OCI-M2 (cell line): Measurements from ENCODE around the gene EPHA10.

Source experiments
- DNase-seq: peaks from one replicate; lab custom pipeline; 2025; ENCODE audit not compliant: unreplicated experiment; lab: John Stamatoyannopoulos, UW

The EPHA10 gene

DNA sequence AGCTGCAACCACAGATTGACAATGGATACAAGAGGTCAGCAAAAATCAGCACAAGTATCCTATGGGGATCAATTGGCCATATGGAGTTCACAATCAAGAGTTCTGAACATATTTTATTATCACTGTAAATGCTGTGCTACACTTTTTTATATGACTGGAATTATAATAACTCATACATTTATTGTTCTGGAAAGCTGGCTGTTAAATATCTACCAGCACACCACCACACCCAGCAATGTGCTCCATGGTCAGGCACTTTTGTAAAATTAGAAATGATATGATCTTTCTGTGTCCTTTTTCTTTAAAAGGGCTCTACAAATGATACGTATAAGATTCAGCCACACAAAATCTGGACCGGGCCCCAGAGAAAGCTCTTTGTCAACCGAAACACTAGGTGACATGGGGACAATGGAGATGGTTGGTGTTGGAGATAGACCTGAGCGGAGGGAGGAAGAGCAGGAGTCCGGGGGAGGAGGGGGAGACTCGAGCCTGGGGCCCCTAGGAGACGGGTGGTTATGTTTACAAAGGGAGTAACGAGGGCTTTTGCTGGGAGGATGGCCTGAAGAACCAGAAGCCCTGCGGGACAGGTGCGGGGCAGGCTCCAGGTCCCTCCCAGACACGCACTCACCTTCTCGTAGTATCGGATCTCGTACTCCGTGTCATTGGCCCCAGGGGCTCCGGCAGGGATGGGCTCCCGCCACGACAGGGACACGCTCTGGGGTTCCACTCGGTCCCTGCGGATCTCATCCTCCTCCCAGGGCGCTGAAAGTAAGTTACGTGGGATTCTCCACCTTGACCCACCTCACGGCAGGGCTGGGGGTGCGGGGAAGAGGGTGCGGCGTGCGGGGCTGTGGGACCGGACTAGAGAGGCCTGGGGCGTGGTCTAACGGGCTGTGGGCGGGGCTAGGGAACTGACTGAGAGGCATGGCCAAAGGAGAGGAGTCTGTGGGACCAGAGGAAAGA is 30.0 kb downstream of the EPHA10 start:
- DNase-seq: no peak

DNA sequence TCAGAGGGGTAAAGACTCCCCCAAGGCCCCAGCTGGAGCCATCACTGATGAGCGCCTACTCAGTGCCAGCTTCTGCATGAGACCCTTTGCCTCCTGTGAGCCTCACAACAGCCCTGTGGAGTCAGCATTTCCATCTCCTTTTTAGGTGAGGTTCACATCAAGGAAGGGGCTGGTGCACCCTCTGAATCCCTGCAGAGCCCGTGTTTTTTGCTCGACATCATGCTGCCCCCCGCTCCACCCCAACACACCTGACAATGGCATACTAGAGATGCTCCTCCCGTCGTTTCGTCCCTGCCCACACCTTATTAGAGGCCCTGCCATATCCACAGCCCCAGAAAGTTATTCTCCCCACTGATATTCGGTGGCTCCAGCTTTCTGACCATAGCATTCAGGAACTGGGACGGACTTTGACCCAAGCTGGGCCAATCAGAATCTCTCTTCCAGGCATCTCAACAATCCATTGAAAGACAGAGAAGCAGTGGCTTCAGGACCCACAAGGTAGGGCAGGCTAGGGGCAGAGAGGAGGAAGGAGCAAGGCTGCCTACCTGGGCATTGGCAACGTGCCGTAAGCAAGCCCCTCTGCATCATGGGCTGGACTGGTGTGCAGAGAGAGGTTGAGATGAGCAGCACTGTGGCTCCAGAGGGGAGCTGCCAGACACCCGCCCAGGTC is 32.7 kb downstream of the EPHA10 start:
- DNase-seq: no peak

DNA sequence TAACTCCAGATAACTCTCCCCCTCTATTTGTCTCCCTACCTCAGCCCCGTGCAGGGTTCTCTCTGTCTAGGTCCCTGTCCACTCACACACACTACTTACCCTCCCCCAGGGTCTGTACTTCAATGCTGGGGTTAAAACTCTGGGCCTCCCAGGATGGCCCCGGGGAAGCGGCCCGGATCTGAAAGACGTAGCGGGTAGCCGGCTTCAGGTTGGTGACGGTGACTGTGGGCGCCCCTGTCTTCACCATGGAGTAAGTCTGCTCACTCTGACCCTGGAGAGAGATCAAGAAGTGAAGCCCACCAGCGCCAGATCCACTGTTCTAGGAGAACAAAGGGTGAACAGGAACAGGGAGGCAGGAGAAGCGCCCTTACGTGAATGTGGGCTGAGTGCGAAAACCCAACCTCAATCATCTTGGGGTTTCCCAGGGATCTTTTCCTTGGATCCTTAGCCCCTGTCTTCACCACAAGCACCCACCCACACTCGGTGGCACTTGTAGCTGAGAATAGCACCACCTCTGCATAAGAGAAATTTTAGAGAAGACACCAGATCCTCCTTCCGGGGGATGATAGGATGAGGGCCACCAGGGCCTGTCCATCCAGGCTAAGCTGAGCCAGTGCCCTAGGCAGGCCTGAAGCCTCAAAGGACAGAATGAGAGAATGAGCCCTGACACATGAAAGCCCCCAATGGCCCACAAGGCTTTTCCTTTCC is 33.5 kb downstream of the EPHA10 start:
- no peak for DNase-seq

DNA sequence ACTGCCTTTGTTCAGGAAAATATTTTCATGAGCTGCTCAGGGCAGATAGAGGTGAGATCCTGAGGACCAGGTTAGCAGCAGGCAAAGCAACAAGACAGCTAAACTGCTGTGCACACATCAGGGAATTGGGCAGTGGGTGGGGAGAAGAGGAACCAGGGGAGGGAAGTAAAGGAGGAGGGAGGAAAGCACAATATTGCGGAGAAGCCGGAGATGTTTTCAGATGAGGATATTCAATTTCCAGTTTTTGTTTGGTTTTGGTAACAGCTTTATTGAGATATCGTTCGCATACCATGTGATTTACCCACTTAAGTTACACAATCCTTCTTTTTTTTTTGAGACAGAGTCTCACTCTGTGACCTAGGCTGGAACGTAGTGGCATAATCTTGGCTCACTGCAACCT is 34.5 kb downstream of the EPHA10 start:
- no peak for DNase-seq

DNA sequence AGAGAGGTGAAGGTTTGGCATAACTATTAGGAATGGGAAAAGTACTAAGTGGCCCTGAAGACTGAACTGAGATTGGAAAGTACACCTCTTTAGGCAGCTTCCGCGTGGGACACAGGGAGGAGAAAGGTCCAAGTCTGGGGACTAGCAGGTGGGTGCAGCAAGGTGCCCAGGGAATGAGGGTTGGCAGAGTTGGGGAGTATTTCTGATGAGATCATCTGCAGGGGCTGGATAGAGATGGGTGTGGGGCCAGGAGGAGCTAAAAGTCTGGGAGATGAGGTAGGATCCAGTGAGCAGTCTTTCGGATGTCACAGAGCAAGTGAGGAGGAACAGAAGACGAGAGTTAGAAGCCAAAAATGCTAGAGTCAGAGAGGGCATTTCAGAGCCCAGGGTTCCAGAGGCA is 36.5 kb downstream of the EPHA10 start:
- DNase-seq: no peak

DNA sequence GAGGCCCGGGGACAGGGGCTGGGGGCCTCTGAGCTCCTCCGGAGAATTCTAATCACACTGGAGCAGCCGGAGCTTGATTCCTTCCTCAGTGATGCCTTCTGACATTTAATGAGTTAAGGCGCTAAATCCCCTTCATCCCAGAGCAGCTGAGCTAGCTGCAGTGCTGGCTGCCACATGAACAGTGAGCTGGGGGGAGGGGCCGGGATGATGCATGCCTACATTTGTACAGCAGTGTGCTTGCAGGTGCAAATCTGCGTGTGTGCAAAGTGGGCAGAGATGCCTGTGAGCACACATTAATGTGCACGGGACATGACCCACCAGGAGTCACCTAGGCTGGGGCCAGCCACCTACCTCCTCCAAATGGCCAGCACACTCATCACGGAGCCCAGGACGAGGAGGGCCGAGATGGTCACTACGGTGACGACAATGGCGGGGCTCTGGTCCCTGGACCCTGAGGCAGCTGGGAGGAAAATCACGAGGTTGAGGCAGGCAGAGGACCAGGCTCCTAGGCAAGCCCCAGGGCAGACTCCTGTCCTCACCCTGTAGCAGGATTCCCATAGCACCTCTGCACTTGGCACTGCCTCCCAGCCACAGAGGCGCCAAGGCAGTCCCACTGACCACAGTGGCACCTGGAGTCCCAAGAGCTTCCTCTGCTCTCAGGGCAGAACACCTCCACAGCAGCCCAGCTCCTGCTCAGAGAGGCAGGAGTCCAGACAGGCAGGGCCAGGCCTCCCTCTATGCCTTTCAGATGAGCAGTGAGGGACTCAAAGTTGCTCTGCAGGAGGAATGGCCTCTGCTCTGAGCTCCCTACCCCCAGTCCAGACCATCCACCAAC is 38.0 kb downstream of the EPHA10 start:
- no peak for DNase-seq

DNA sequence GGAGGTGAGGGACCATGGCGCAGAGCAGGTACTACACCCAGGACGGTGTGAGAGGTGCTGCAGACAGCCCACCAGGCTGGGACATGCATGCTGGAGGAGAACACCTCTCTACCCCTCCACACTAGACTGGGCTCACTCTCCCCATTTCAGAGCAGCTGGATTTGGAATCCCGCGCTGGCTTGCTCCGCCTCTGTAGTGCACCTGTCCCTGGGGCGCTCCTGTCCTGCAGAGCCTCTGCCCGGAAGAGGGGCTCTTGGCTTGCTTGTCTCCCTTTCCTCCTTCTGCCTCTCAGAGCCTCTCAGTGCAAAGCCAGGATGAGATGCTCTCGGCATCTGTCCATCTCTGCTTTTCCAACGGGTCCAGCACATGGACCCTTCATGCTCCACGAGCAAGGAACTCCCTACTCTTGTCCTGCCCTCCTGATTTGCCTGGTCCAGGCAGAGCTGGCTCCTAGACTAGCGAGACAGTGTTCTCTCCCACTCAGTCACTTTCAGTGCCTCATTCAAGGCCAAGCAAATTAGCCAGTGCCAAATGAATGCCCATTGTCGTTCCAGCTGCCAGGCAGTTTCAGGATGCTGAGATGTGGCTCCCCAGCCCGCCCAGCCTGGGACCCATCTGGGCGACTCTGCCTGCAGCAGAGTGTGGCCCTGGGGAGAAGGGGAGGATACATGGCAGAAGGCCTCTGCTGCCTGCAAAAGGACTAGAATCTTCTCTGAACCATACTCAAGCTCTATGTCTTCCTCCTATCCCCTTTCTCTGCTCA is 38.9 kb downstream of the EPHA10 start:
- no peak for DNase-seq

DNA sequence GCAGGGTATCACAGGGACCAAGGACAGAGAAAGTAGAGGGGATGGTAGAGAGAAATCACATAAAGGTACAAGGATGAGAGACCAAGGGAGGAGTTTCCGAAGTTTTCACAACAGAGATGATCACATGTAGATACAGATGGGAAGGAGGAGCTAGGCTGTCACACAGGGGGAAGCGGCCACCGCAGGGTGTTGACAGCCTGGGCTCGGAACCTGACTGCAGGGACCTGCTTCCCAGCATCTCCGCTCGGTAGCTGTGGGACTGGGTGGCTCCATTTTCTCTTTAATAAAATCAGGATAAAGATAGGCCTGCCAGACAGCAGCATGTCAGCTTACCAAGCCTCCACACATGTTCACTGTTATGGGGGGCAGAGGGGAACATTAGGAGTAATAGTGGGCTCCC is 40.3 kb downstream of the EPHA10 start:
- DNase-seq: no peak

DNA sequence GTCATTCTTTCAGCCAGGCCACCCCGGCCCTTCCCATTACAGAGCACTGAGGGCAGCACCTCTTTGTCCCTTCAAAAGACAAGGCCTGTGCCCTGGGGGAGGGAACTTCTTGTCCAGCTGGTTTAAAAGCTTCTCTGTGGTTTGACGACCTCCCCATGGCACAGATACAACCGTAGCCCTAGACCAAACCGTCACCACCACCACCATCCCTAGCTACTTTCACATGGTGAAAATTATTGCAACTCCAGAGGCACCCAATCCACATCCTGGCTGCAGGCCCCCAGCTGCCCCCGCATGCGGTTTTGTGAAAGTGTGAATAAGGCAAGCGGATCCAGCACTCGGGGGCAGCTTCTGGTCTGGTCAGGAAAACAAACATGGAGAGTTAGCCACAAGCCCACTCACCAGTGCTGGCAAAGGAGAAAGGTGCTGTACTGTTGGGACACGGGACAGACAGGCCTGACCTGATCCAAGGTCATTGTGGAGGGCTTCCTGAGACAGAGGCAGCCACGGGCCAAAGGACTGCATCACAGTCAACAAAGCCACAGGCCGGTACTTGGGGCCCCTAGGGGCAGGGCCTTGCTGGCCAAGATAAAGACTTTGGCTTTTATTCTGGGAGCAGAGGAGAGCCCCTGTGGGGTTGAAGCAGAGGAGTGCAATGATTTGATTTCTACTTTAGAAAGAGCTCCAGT is 41.4 kb downstream of the EPHA10 start:
- no peak for DNase-seq

DNA sequence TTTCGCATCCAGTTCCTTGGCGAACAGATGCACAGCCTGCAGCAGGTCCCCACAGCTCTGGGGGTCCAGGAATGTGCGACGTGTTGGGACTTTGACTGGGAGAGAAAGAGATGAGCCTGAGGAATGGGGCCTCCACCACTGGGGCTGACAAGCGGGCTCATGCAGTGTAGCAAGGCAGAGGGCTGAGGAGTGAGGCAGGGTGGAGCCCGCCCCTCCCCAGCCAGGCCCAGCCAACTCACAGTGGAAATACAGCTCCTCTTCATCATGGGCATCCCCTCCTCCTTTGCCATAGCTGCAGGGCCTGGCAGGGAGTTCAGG is 41.9 kb downstream of the EPHA10 start:
- DNase-seq: no peak

DNA sequence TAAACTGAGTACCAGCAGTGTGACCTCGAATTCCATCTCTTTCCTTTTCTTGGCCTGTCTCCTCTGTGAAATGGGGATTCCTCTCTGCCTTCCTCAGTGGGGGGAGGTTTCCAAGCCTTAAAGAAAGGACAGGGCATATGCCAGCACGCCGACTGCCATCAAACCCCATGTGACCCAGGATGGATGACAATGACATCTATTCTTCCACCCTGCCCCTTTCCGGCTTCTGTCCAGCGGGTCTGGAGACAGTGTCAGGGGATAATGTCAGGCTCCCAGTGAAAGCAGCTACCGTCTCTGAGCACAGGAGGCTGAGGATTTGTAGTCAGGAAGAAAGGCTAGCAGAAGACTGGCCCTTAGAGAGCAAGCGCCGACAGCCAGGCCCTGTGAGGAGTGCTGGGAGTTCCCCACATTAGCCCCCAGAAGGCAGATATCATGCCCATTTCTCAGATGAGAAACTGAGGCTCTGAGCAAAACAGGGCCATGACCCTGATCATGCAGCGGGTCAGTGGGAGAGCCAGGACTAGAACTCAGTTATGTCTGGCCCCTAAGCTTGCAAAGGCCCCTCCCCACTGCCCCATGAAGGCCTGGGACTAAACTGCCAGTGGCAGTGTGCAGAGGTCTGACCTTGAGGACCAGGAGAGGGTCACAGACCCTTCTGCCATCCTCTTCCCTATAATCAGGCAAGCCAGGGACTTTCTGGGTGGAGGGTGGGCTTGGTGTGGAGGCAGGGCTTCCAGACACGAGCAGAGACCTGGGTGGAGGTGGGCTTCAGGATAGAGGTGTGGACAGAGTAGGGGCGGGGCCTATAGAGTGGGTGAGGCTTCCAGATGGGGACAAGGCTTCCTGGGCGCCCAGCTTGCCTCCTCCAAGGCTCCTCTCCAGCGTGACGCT is 42.5 kb downstream of the EPHA10 start:
- DNase-seq: no peak

DNA sequence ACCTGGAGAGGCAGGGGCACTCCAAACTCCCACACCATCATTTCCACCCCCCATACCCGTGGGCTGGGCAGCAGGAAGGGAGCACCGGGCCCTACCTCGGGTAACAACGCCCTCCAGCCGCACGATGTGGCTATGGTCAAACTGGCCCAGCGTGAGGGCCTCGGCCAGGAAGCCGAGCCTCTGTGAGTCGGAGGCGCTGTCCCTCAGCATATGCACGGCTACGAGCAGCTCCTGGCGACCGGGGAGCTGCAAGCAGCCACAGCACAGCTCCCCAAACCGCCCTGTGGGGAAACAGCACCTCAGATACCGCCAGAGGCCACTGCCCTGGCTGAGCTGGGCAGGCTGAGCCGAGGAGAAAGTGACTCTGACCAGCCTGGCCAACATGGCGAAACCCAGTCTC is 43.4 kb downstream of the EPHA10 start:
- DNase-seq: no peak

DNA sequence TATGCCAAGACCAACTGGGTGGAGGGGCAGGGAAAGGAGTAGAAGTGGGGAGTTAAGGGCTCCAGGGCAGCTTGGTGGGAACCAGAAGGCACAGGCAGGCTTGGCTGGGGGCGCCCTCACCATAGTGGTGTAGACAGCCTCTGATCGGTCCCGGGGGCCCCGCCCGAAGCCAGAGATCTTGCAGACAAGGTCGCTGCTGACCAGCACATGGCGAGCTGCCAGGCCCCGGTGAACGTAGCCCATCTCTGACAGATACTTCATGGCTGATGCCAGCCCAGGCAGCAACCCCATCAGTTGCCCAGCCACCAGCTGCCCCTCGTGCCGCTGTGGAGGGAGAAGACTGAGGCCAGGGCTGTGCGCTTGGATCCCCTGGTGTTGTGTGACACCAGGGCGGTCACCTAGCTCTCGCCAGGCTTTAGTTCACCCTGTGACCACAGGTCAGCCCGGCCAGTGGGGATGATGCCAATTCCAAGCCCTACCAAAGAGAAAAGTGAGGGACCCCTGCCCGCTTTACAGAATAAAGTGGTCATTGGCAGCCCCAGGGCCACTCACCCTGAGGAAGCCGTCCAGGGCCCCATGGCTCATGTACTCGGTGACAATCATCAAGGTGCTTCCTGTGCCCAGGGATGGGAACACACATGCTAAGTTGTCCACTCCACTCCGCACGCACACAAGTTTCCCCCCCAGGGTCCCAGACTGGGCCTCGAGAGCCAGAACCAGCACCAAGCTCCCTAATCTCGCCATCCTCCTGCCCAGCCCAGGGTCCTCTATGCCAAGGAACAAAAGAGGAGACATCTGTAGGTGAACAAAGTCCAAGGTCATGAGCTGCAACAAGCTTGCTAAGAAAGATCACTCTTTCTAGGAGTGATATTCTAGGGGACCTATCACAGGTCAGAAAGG is 44.4 kb downstream of the EPHA10 start:
- DNase-seq: no peak

DNA sequence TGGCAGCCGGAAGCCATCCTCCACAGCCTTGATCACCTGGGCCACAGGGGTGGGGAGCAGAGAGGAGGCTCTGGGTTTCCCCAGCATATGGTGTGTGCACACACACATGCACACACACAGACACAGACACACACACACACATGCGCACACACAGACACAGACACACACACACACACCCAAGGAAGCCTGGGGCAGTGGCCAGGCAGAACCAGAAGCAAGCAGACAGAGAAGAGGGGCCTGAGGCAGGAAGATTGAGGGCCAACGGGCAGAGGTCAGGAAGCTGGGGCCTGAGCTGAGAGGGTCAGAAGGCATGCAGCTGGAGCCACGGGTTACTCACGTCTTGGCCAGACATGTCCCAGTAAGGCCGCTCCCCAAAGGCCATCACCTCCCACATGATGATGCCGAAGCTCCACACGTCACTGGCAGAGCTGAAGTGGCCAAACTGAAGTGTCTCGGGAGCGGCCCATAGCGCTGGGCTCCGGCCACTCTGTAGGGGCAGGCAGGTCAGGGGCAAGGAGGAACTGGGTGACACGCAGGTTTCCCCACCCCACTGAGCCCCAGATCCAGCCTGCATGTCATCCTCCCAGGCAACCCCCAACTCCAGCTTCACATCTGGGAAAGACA is 45.2 kb downstream of the EPHA10 start:
- no peak for DNase-seq

DNA sequence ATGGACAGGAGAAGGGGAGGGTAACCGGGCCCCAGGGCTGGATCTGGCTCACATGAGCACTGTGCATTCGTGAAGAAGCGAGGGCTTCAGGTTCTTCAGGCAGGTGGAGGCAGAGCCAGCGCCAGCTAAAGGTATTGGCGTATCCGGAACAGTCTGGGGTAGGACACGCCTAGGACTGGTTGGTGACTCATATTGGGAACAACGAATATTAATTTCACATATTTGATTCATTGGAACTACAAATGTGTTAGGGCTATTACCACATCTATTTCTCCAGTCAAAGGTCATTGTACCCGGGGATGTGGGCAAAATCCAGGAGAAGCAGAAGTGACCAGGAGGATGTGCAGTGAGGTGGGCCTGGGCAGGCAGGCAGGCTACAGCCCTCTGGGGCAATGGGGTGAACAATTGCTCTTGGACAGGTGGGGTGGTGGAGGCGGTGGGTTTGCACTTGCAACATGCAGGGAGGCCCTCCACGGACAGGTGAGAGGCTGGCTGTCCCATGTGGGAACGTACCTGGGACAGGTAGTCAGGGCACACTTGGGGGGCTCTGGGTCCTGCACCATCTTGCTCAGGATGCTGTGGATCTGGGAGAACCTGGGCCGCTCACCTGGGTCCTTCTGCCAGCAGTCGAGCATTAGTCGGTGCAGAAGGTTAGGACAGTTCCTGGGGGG is 45.9 kb downstream of the EPHA10 start:
- no peak for DNase-seq

DNA sequence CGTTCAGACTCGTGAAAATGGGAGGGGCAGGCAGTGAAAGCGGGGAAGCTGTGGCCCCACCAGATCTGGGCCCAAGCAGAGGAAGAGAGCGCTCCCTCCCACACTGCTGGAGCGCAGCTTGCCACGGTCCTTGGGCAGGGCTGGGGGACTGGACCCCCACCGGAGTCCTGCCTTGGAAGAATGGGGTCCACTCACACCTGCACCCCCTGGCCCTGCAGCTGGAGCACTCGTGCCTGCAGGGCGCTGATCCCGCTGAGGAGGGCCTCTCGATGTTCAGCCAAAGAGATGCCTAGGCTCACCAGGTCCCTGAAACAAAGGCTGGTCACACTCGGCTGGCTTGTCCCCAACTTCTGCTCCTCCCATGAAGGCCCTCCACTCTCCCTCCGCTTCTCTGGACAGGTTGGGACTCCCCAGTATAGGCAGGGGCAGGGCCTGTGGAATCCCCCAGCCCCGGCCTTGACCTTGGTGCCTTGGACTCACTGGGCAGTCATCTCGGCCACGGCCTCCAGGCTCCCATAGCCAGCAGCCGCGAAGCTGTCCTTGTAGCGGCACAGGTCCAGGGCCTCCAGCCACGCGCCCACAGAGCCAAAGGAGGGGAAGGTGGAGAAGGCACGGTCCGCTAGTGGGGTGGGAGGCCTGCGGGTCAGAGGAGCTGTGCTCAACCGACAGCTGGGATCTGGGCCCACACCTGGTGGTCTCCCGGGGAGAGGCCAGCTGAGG is 46.6 kb downstream of the EPHA10 start:
- DNase-seq: no peak
